CD4-positive, alpha-beta T cell treated with Interleukin-17A for 1 hour (primary cell): ENCODE results near the gene RBM11.

Source experiments
- DNase-seq: peaks from one replicate; pipeline ENCODE4 v3.0.0-alpha.2; 2020

The RBM11 gene

GRCh38 chr21:14271641-14272040 lies 55.7 kb downstream of the RBM11 start:
- DNase-seq: no peak

- DNase-seq: no peak
These were observed 58.0 kb downstream of the RBM11 start for GRCh38 chr21:14273736-14274538.

GRCh38 chr21:14275702-14276205 lies 59.8 kb downstream of the RBM11 start:
- DNase-seq: no peak
